EH (cell line): ENCODE results near the gene IQCN.
A peak's percentile ranks its signal among the peaks of the same experiment; 100 is the strongest.

Experiments
- DNase-seq: peaks from one replicate; pipeline ENCODE4 v3.0.0-alpha.2; 2015; ENCODE audit warnings: low read depth

The IQCN gene

GRCh38 chr19:18274219-18274780, at the start of gene IQCN:
TSS of gene IQCN (minus strand) at chr19:18274452. CDS start at chr19:18269478, 4,974 bp downstream.
- peak; percentile 28 for DNase-seq

- DNase-seq, result peak; percentile 95
These were observed 48.7 kb upstream of the IQCN start, which contains the start of gene LSM4 for GRCh38 chr19:18322759-18323460. TSS of gene LSM4 (minus strand) at chr19:18323076. CDS start at chr19:18323020, 56 bp downstream.

GRCh38 chr19:18322318-18322758, 48.1 kb upstream of the IQCN start:
- DNase-seq, result peak; percentile 74

- DNase-seq, result peak; percentile 9
These were observed 47.5 kb upstream of the IQCN start for GRCh38 chr19:18321734-18322102.

- no peak for DNase-seq
These were observed 46.8 kb upstream of the IQCN start for GRCh38 chr19:18320865-18321733.

GRCh38 chr19:18319591-18320135, 45.4 kb upstream of the IQCN start:
- no peak for DNase-seq

GRCh38 chr19:18317961-18318800, 43.9 kb upstream of the IQCN start:
- no peak for DNase-seq

- no peak for DNase-seq
These were observed 39.1 kb upstream of the IQCN start for GRCh38 chr19:18313398-18313797.

- no peak for DNase-seq
These were observed 37.9 kb upstream of the IQCN start for GRCh38 chr19:18312092-18312534.

- no peak for DNase-seq
These were observed 37.3 kb upstream of the IQCN start for GRCh38 chr19:18311502-18312091.

GRCh38 chr19:18310966-18311365, 36.7 kb upstream of the IQCN start:
- no peak for DNase-seq

GRCh38 chr19:18310118-18310909, 36.1 kb upstream of the IQCN start:
- DNase-seq, result no peak

GRCh38 chr19:18309525-18310064, 35.3 kb upstream of the IQCN start:
- no peak for DNase-seq

- DNase-seq, result no peak
These were observed 34.7 kb upstream of the IQCN start for GRCh38 chr19:18308948-18309325.

- DNase-seq, result no peak
These were observed 34.0 kb upstream of the IQCN start for GRCh38 chr19:18308051-18308947.

- no peak for DNase-seq
These were observed 33.0 kb upstream of the IQCN start for GRCh38 chr19:18307271-18307681.

GRCh38 chr19:18306888-18307260, 32.6 kb upstream of the IQCN start:
- DNase-seq, result no peak

- DNase-seq, result no peak
These were observed 32.1 kb upstream of the IQCN start for GRCh38 chr19:18306209-18306887.
